ENCODE data around the gene DGKQ. TPM values are rescaled to one million over a fixed set of nuclear protein-coding genes. Genes with fewer than 3 reads are reported as not detected.

The DGKQ gene
- polyA plus RNA-seq, 1 of the 3 experiments (the other 2 are of a cell fraction) = 10.9 TPM

- Histone ChIP-seq H3F3A (replicated peaks; ENCODE audit: insufficient read depth) (no peaks in the 10 kb centered on the region), H3K4me2 (no peak overlapping the region), H3K27ac (ENCODE audit: low read depth in 2 of 2, low read length in 1 of 2) (no peak overlapping the region), H3K9me3 (no peaks in the 10 kb centered on the region), H3K79me2 (ENCODE audit: insufficient read depth) (peaks cover 83% of the 10 kb centered on the region), H3K4me3 (ENCODE audit: low read depth in 2 of 2, low read length in 1 of 2) (no peak overlapping the region), H3K9ac (no peak overlapping the region), H2AFZ (ENCODE audit: low read depth) (no peak overlapping the region), H3K4me1 (ENCODE audit: control insufficient read depth in 1 of 2, insufficient read depth in 2 of 2, low read depth in 1 of 2, low read length in 1 of 2) (no peaks in the 10 kb centered on the region), H3K27me3 (ENCODE audit: insufficient read depth) (no peaks in the 10 kb centered on the region), H3K36me3 (replicated peaks in 1 of 2; ENCODE audit: control insufficient read depth in 1 of 2, insufficient read depth in 2 of 2, low read length in 1 of 2) (peaks cover 0 to 3% of the 10 kb centered on the region in 2 experiments), H4K20me1 (ENCODE audit: insufficient read depth) (peaks cover 50% of the 10 kb centered on the region), H3K9me2 (no peaks in the 10 kb centered on the region)
- CTCF ChIA-PET = no interaction called here
- WGBS (ENCODE audit: low lambda C conversion rate) = 93% methylated on average over 2 of the region's 2 CpGs
- TF ChIP-seq EZH2phosphoT487 (IDR thresholded peaks at IDR 0.05; ENCODE audit: borderline replicate concordance, low read depth) (no peak), RFX5 (IDR thresholded peaks at IDR 0.05; ENCODE audit: low read length) (no peak), FOSL2 (IDR thresholded peaks at IDR 0.05; ENCODE audit: borderline replicate concordance, low read depth) (no peak), CTCF (IDR thresholded peaks at IDR 0.05) (no peak), PBX3 (IDR thresholded peaks at IDR 0.05) (no peak), NRF1 (IDR thresholded peaks at IDR 0.05; ENCODE audit: low read depth, low read length) (no peak), FOXJ3 (CRISPR knock-in tag; IDR thresholded peaks at IDR 0.05) (no peak), GABPA (IDR thresholded peaks at IDR 0.05; ENCODE audit: low read depth) (no peak), EP300 (IDR thresholded peaks at IDR 0.05; ENCODE audit: borderline replicate concordance in 1 of 2, low read depth in 1 of 2, low read length in 1 of 2) (no peak), USF1 (IDR thresholded peaks at IDR 0.05; ENCODE audit: borderline replicate concordance, low read depth) (no peak), FOXM1 (IDR thresholded peaks at IDR 0.05; ENCODE audit: low read depth) (no peak), NFIC (IDR thresholded peaks at IDR 0.05; ENCODE audit: borderline replicate concordance) (no peak), TEAD4 (IDR thresholded peaks at IDR 0.05; ENCODE audit: borderline replicate concordance, insufficient read depth) (no peak), JUND (IDR thresholded peaks at IDR 0.05) (no peak)
- POLR2A ChIA-PET = no interaction called here
- peak; percentile 2 for DNase-seq
Measured at GRCh38 chr4:917992-918391, 55.4 kb downstream of the DGKQ start.

GRCh38 chr4:917466-917865 lies 55.9 kb downstream of the DGKQ start:
- H2AFZ ChIP-seq (ENCODE audit: low read depth) = no peak overlapping the region
- ChIA-PET CTCF (no interaction called here), POLR2A (no interaction called here)
- peaks cover 49% of the 10 kb centered on the region for H4K20me1 ChIP-seq (ENCODE audit: insufficient read depth)
- H3K4me2 ChIP-seq = no peak overlapping the region
- no peak overlapping the region for H3K9ac ChIP-seq
- H3K27me3 ChIP-seq (ENCODE audit: insufficient read depth) = no peaks in the 10 kb centered on the region
- 97% methylated on average over 7 of the region's 7 CpGs for WGBS (ENCODE audit: low lambda C conversion rate)
- peaks cover 80% of the 10 kb centered on the region for H3K79me2 ChIP-seq (ENCODE audit: insufficient read depth)
- DNase-seq = peak; percentile 11
- peaks cover 0 to 8% of the 10 kb centered on the region in 2 experiments for H3K36me3 ChIP-seq (replicated peaks in 1 of 2; ENCODE audit: control insufficient read depth in 1 of 2, insufficient read depth in 2 of 2, low read length in 1 of 2)
- no peak overlapping the region for H3K27ac ChIP-seq (ENCODE audit: low read depth in 2 of 2, low read length in 1 of 2)
- H3K4me3 ChIP-seq (ENCODE audit: low read depth in 2 of 2, low read length in 1 of 2) = no peak overlapping the region
- H3K4me1 ChIP-seq (ENCODE audit: control insufficient read depth in 1 of 2, insufficient read depth in 2 of 2, low read depth in 1 of 2, low read length in 1 of 2) = no peaks in the 10 kb centered on the region
- H3F3A ChIP-seq (replicated peaks; ENCODE audit: insufficient read depth) = no peaks in the 10 kb centered on the region
- H3K9me2 ChIP-seq = no peaks in the 10 kb centered on the region
- H3K9me3 ChIP-seq = no peaks in the 10 kb centered on the region
- TF ChIP-seq FOSL2 (IDR thresholded peaks at IDR 0.05; ENCODE audit: borderline replicate concordance, low read depth) = no peak
- no peak for TF ChIP-seq FOXJ3 (CRISPR knock-in tag; IDR thresholded peaks at IDR 0.05)
- no peak for TF ChIP-seq TAF1 (IDR thresholded peaks at IDR 0.05; ENCODE audit: borderline replicate concordance, low read depth, low read length)
- TF ChIP-seq FOXM1 (IDR thresholded peaks at IDR 0.05; ENCODE audit: low read depth) = no peak
- no peak for TF ChIP-seq SMC3 (IDR thresholded peaks at IDR 0.05; ENCODE audit: low read depth, low read length)
- no peak for TF ChIP-seq MEF2A (IDR thresholded peaks at IDR 0.05; ENCODE audit: borderline replicate concordance, low read depth)
- no peak for TF ChIP-seq ELF1 (IDR thresholded peaks at IDR 0.05)
- no peak for TF ChIP-seq IRF3 (IDR thresholded peaks at IDR 0.05; ENCODE audit: low read depth, low read length)
- TF ChIP-seq USF2 (IDR thresholded peaks at IDR 0.05; ENCODE audit: borderline replicate concordance, low read depth, low read length) = no peak
- no peak for TF ChIP-seq NFIC (IDR thresholded peaks at IDR 0.05; ENCODE audit: borderline replicate concordance)
- TF ChIP-seq CHD2 (IDR thresholded peaks at IDR 0.05; ENCODE audit: low read length, partially characterized antibody) = no peak
- no peak for TF ChIP-seq CTCF (IDR thresholded peaks at IDR 0.05)
